Type B pancreatic cell (in vitro differentiated cells): Measurements from ENCODE around the gene DENND2D. TPM values are rescaled to one million over a fixed set of nuclear protein-coding genes. Genes with fewer than 3 reads are reported as not detected.

Source experiments
- DNase-seq: peaks from one replicate; pipeline ENCODE4 v3.0.0; 2021; ENCODE audit warnings: mixed read lengths; ENCODE audit not compliant: unreplicated experiment; ENCODE audit errors: extremely low spot score
- H3K27ac Mint-ChIP-seq: 2 replicates; pipeline ENCODE4 v1.8.0; 2021; ENCODE audit warnings: mild to moderate bottlenecking, mixed read lengths
- H3K27me3 Mint-ChIP-seq: 2 replicates; pipeline ENCODE4 v1.8.0; 2021; ENCODE audit warnings: mixed read lengths
- H3K36me3 Mint-ChIP-seq: 2 replicates; pipeline ENCODE4 v1.8.0; 2021; ENCODE audit warnings: mixed read lengths
- H3K4me1 Mint-ChIP-seq: one replicate; pipeline ENCODE4 v1.8.0; 2021; ENCODE audit warnings: mixed read lengths; ENCODE audit not compliant: unreplicated experiment
- H3K4me3 Mint-ChIP-seq: 2 replicates; pipeline ENCODE4 v1.8.0; 2021; ENCODE audit warnings: mild to moderate bottlenecking, mixed read lengths
- H3K9me3 Mint-ChIP-seq: 2 replicates; pipeline ENCODE4 v1.8.0; 2021; ENCODE audit warnings: mixed read lengths
- total RNA-seq: library from RNA; stranded (reverse); gene quantifications from 2 replicates; pipeline ENCODE4 v1.2.1, GENCODE V29; 2021; ENCODE audit warnings: low replicate concordance
- TF ChIP-seq, protein P1 (sequence below): fragments of 200-600 bp; sonication (generic); conservative IDR thresholded peaks from 2 replicates; pipeline ENCODE4 v1.5.0; 2021; ENCODE audit warnings: antibody characterized with exemption, mild to moderate bottlenecking

The DENND2D gene
- total RNA-seq, 1 donor from 2014 or later, result 6.3 TPM

GRCh38 chr1:111204201-111204982, 3.9 kb upstream of the DENND2D start:
- TF ChIP-seq, protein P1, sequence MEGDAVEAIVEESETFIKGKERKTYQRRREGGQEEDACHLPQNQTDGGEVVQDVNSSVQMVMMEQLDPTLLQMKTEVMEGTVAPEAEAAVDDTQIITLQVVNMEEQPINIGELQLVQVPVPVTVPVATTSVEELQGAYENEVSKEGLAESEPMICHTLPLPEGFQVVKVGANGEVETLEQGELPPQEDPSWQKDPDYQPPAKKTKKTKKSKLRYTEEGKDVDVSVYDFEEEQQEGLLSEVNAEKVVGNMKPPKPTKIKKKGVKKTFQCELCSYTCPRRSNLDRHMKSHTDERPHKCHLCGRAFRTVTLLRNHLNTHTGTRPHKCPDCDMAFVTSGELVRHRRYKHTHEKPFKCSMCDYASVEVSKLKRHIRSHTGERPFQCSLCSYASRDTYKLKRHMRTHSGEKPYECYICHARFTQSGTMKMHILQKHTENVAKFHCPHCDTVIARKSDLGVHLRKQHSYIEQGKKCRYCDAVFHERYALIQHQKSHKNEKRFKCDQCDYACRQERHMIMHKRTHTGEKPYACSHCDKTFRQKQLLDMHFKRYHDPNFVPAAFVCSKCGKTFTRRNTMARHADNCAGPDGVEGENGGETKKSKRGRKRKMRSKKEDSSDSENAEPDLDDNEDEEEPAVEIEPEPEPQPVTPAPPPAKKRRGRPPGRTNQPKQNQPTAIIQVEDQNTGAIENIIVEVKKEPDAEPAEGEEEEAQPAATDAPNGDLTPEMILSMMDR, result no peak
- H3K27ac Mint-ChIP-seq, result peak overlapping the region; percentile 78
- H3K9me3 Mint-ChIP-seq, result no peaks in the 10 kb centered on the region
- H3K36me3 Mint-ChIP-seq, result no peaks in the 10 kb centered on the region
- peaks cover 6% of the 10 kb centered on the region for H3K27me3 Mint-ChIP-seq
- H3K4me3 Mint-ChIP-seq, result peak overlapping the region; percentile 74
- H3K4me1 Mint-ChIP-seq, result peaks cover 14% of the 10 kb centered on the region
- no peak for DNase-seq

- peaks cover 14% of the 10 kb centered on the region for H3K4me1 Mint-ChIP-seq
- H3K27ac Mint-ChIP-seq, result peak overlapping the region; percentile 99
- peaks cover 6% of the 10 kb centered on the region for H3K27me3 Mint-ChIP-seq
- no peaks in the 10 kb centered on the region for H3K36me3 Mint-ChIP-seq
- no peak overlapping the region for H3K4me3 Mint-ChIP-seq
- no peak for DNase-seq
- no peaks in the 10 kb centered on the region for H3K9me3 Mint-ChIP-seq
- TF ChIP-seq, protein P1, result no peak
These were observed 3.3 kb upstream of the DENND2D start for GRCh38 chr1:111203681-111204200.

DNA sequence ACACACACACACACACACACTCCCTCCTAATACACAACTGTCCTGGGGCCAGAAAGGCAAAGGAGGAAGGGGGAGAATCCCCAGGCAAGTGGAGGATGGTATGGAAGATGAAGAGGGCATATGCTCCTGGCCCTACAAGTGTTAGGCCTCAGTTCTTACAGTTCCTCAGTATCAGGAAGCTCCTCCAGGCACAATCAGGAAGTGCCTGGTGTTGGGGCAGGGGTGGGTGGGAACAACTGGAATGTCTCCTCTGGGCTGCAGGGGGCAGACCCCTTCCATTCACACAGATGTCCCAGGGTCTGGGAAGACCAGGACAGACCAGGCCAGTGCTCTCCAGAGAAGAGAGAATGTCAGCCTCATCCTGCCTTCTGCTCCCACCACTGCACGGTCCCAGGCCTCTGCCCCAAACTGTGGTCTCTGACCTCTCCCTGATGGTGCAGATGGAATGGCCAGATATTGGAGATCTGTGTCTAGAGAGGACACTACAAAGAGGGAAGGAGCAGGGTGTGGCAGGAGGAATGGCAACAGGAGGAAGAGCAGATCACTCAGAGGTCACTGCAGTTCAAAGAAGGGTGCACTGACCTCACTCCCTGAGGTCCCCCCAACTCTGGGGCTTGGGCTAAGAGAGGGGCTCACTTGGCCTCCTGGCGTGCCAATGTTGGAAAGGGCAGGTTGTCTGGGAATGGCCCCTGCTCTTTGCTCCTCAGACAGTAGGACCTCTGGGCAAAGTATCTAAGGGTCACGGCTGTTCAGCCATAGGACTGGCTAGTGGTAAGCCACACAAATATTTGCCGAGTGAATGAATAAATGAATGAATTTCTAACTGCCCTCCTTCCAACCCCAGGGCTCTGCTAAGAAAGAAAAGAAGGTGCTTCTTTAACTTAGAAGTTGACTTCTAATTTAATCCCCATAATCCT, 2.5 kb upstream of the DENND2D start:
- no peak for DNase-seq
- Mint-ChIP-seq H3K27ac (peak overlapping the region; percentile 99), H3K9me3 (no peaks in the 10 kb centered on the region), H3K27me3 (peaks cover 6% of the 10 kb centered on the region), H3K4me3 (peak overlapping the region; percentile 82), H3K36me3 (no peaks in the 10 kb centered on the region), H3K4me1 (peaks cover 14% of the 10 kb centered on the region)
- TF ChIP-seq, protein P1, result no peak

DNA sequence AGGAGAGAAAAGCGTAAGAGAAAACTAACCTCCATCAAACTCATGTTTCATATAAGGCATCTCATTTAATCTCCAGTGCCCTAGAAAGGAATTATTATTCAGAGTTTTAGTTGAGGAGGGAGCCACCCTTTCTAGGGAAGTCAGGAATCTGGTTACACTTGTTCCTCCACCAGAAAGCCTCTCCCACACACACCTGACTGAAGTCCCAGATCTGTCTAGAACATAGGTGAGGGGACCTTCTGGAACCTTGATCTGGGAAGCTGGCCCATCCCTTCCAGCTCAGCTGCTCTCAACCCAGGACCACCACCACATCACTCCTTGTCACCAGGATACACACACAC, 1.9 kb upstream of the DENND2D start:
- no peak for DNase-seq
- H3K27ac Mint-ChIP-seq, result peak overlapping the region; percentile 99
- H3K9me3 Mint-ChIP-seq, result no peaks in the 10 kb centered on the region
- H3K36me3 Mint-ChIP-seq, result no peaks in the 10 kb centered on the region
- peaks cover 6% of the 10 kb centered on the region for H3K27me3 Mint-ChIP-seq
- TF ChIP-seq, protein P1, result no peak
- peak overlapping the region; percentile 82 for H3K4me3 Mint-ChIP-seq
- peaks cover 14% of the 10 kb centered on the region for H3K4me1 Mint-ChIP-seq

DNA sequence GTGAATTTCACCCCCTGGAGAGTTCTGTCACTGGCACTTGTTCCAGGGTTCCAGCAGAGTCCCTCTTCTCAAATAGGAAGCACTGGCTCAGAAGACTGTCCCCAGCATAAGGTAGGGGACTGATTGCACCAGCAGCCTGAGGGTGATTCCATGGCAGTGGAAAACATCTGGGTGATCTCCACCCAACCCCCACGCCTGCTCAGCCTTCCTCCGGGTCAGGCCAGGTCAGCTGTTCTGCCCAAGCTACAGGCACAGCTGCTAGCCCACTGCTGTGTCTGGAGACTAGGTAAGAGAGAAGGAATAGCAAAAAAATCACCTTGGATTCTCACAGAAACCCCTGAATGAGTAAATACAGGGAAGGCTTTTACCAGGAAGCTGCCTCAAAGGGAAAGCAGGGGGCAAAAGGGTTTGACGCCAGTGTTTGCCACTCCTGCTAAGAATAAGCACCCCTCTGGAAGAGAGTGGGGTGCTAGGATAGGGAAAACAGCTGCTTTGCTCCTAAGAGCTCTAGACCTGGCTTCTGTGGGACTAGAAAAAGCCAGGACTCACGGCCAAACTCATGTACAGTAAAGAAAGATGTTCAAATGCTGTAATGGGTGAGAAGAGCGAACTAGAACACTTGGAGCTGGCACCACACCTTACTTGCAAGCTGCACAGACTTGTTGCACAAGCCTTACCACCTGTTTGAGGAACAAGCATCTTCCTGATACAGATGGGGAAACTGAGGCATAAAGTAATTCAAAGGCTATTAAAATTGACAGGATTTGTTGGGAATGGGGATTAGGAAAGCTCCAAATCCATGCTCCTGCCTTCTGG, 1.0 kb upstream of the DENND2D start:
- TF ChIP-seq, protein P1, result no peak
- no peak for DNase-seq
- Mint-ChIP-seq H3K4me3 (peak overlapping the region; percentile 82), H3K4me1 (peaks cover 14% of the 10 kb centered on the region), H3K27me3 (peaks cover 6% of the 10 kb centered on the region), H3K27ac (peak overlapping the region; percentile 99), H3K9me3 (no peaks in the 10 kb centered on the region), H3K36me3 (peaks cover under 1% of the 10 kb centered on the region)
